Activated CD8-positive, alpha-beta T cell treated with anti-CD3 and anti-CD28 coated beads for 36 hours (primary cell): Measurements from ENCODE around the gene GNAZ. TPM values are rescaled to one million over a fixed set of nuclear protein-coding genes. Genes with fewer than 3 reads are reported as not detected.

ENCODE experiments used
- ATAC-seq: fragments of 200-7000 bp; cut with Tn5 transposase; one replicate; pipeline ENCODE4 v1.10.0; 2021; ENCODE audit warnings: mild to moderate bottlenecking, moderate library complexity
- CTCF ChIA-PET: fragments of 350-600 bp; sonication (Branson Sonifier 250); formaldehyde crosslinking; loops from one replicate; lab custom pipeline; 2021; ENCODE audit warnings: antibody characterized with exemption; lab: Charles Lee
- POLR2A ChIA-PET: fragments of 350-600 bp; sonication (Branson Sonifier 250); formaldehyde crosslinking; loops from one replicate; lab custom pipeline; 2021; ENCODE audit warnings: antibody characterized with exemption; lab: Charles Lee
- DNase-seq: peaks from one replicate; pipeline ENCODE4 v3.0.0-alpha.2; 2020
- H3K27ac Mint-ChIP-seq: one replicate; pipeline ENCODE4 v1.8.0; 2021; ENCODE audit warnings: mild to moderate bottlenecking, mixed read lengths
- H3K27me3 Mint-ChIP-seq: one replicate; pipeline ENCODE4 v1.8.0; 2021; ENCODE audit warnings: mixed read lengths
- H3K36me3 Mint-ChIP-seq: one replicate; pipeline ENCODE4 v1.8.0; 2021; ENCODE audit warnings: low read depth, mixed read lengths
- H3K4me1 Mint-ChIP-seq: one replicate; pipeline ENCODE4 v1.8.0; 2021; ENCODE audit warnings: low read depth, mixed read lengths
- H3K4me3 Mint-ChIP-seq: one replicate; pipeline ENCODE4 v1.8.0; 2021; ENCODE audit warnings: mild to moderate bottlenecking, moderate library complexity, mixed read lengths
- H3K9me3 Mint-ChIP-seq: one replicate; pipeline ENCODE4 v1.8.0; 2021; ENCODE audit warnings: mixed read lengths
- intact Hi-C: fragments of 100-400 bp; cut with micrococcal nuclease; formaldehyde crosslinking; loops from one replicate; pipeline ENCODE4 v1.10.0; 2022
- total RNA-seq, 2 experiments: library from RNA; stranded (reverse); gene quantifications; one replicate each; pipeline ENCODE4 v1.2.3, GENCODE V29; 2021
- TF ChIP-seq, protein P1 (sequence below): fragments of 200-600 bp; IDR thresholded peaks from one replicate; pipeline ENCODE4 v1.8.0; 2022; ENCODE audit warnings: antibody characterized with exemption, mild to moderate bottlenecking

The GNAZ gene
- total RNA-seq, 2 experiments from 2014 or later, result 0.50 to 0.56 TPM

- CTCF ChIA-PET, result interaction anchor here (1.5 kb wide), 1 partner anchor 74 kb away, joined by 5 read pairs; no protein-coding TSS in a partner anchor
- intact Hi-C loops, result no loop called here
Measured at GRCh38 chr22:23033116-23033905, 37.0 kb upstream of the GNAZ start.

DNA sequence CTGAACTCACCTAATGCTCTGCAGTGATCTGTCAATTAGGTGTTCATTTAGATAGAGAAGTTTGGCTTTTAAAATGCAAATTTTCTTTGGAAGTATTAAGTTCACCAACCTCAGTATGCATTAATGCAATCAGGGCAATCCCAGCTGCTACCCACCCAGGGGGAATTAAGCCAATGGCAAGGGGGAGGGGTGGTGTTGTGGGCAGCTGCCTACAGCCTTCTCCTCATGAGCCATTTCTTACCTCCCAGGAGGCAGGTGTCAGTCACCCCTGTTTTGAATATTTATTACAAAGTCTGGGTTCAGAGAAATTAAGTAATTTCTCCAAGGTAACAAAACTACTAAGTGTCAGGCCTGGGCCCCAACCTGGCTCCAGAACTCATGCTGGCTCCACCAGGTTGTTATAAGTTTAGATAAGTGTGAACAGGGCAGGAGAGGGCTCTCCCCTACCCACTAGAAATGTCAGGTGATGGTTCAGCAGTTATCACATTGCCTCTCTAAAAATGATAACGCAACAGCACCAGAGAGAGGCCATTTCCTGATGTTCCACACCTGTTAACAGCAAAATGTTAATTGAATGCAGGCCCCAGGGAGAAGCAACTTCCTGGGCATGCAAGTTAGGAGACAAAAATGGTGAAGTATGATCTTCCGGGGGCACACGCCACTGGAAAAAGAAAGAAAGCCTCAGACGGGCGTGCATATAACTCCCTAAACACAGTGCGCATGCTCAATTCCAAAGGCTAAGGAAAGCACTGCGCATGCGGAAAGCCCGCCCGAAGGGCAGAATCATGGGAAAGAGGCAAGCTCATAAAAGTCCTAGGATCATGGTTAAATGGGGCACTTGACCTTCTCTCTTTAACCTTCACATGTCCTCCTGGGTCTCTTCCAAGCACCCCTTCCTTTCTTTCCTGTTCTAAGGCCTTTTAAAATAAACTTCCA is 35.4 kb upstream of the GNAZ start:
- intact Hi-C loops, result no loop called here

More at GRCh38 chr22:23033116-23033905, 37.0 kb upstream of the GNAZ start:
- Mint-ChIP-seq H3K4me1 (peaks cover 10% of the 10 kb centered on the region), H3K9me3 (no peaks in the 10 kb centered on the region), H3K27ac (no peak overlapping the region), H3K36me3 (no peaks in the 10 kb centered on the region), H3K4me3 (no peak overlapping the region), H3K27me3 (peaks cover 3% of the 10 kb centered on the region)
- POLR2A ChIA-PET, result no interaction called here
- DNase-seq, result no peak
- no peak for ATAC-seq
- TF ChIP-seq, protein P1, sequence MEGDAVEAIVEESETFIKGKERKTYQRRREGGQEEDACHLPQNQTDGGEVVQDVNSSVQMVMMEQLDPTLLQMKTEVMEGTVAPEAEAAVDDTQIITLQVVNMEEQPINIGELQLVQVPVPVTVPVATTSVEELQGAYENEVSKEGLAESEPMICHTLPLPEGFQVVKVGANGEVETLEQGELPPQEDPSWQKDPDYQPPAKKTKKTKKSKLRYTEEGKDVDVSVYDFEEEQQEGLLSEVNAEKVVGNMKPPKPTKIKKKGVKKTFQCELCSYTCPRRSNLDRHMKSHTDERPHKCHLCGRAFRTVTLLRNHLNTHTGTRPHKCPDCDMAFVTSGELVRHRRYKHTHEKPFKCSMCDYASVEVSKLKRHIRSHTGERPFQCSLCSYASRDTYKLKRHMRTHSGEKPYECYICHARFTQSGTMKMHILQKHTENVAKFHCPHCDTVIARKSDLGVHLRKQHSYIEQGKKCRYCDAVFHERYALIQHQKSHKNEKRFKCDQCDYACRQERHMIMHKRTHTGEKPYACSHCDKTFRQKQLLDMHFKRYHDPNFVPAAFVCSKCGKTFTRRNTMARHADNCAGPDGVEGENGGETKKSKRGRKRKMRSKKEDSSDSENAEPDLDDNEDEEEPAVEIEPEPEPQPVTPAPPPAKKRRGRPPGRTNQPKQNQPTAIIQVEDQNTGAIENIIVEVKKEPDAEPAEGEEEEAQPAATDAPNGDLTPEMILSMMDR, result no peak

DNA sequence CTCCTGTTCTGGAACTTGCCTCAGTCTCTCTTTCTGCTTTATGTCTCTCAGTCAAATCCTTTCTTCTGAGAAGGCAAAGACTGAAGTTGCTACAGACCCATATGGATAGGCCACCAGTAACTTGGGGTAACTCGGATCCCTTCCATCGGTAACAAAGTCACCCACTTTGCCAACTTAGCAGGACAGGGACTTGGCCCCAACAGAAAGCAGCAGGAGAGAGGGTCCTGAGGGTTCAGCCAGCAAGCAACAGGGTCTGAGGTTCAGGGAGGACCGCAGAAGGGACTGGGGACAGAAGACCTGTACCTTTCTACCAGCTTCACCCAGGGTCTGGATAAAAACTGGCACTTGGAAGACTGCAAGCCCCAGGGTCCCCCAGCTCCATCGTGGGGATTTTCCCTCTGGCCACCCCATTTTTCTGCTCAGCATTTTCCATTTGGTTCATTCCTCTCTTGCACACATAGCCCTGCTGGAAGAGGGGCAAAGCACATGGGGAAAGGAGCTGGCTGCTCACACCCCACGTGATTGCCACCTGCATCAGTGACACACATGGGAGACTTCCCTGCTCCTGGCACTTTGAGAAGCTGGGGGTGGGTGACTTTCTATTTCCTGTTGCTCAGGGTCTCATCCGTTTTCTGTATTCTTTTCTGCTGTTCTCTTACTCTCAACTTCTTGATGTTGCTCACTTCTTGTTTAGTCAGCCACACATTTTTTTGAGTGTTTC is 34.6 kb upstream of the GNAZ start:
- peak overlapping the region; percentile 61 for H3K27ac Mint-ChIP-seq
- H3K9me3 Mint-ChIP-seq, result no peaks in the 10 kb centered on the region

More for the DNA sequence above, 35.4 kb upstream of the GNAZ start:
- Mint-ChIP-seq H3K9me3 (no peaks in the 10 kb centered on the region), H3K36me3 (no peaks in the 10 kb centered on the region), H3K4me1 (peaks cover 10% of the 10 kb centered on the region), H3K27me3 (peaks cover 4% of the 10 kb centered on the region), H3K4me3 (no peak overlapping the region), H3K27ac (no peak overlapping the region)
- no peak for ATAC-seq
- CTCF ChIA-PET, result interaction anchor here (1.2 to 3.9 kb wide), 2 partner anchors 23 to 75 kb away, joined by 4 to 17 read pairs; no protein-coding TSS in a partner anchor
- DNase-seq, result no peak
- TF ChIP-seq, protein P1, result no peak
- POLR2A ChIA-PET, result no interaction called here

GRCh38 chr22:23036684-23037428 is 33.5 kb upstream of the GNAZ start:
- POLR2A ChIA-PET, result interaction anchor here (1.4 kb wide), 1 partner anchor 10 kb away, joined by 4 read pairs; no protein-coding TSS in a partner anchor
- TF ChIP-seq, protein P1, result no peak
- intact Hi-C loops, result no loop called here
- H3K27me3 Mint-ChIP-seq, result peaks cover 6% of the 10 kb centered on the region
- no peak overlapping the region for H3K4me3 Mint-ChIP-seq
- no peaks in the 10 kb centered on the region for H3K9me3 Mint-ChIP-seq
- ATAC-seq (peak; percentile 67), DNase-seq (peak; percentile 23)
- peaks cover 10% of the 10 kb centered on the region for H3K4me1 Mint-ChIP-seq
- CTCF ChIA-PET, result interaction anchor here (1.3 to 3.9 kb wide), 4 partner anchors 9 to 249 kb away, joined by 3 to 17 read pairs (median 4); no protein-coding TSS in a partner anchor
- H3K36me3 Mint-ChIP-seq, result no peaks in the 10 kb centered on the region
- H3K27ac Mint-ChIP-seq, result peak overlapping the region; percentile 27

More for the DNA sequence above, 34.6 kb upstream of the GNAZ start:
- ATAC-seq (peak; percentile 77), DNase-seq (peak; percentile 72)
- Mint-ChIP-seq H3K36me3 (no peaks in the 10 kb centered on the region), H3K4me1 (peaks cover 10% of the 10 kb centered on the region), H3K4me3 (no peak overlapping the region), H3K27me3 (peaks cover 6% of the 10 kb centered on the region)
- POLR2A ChIA-PET, result interaction anchor here (1.4 kb wide), 1 partner anchor 9 kb away, joined by 4 read pairs; no protein-coding TSS in a partner anchor
- TF ChIP-seq, protein P1, result no peak
- CTCF ChIA-PET, result interaction anchor here (1.2 to 3.9 kb wide), 5 partner anchors 8 to 247 kb away, joined by 3 to 17 read pairs (median 4); no protein-coding TSS in a partner anchor
- intact Hi-C loops, result no loop called here
